ENCODE measurements around the gene TMTC1. TPM values are rescaled to one million over a fixed set of nuclear protein-coding genes. Genes with fewer than 3 reads are reported as not detected.

The TMTC1 gene
- polyA plus RNA-seq, 1 of the 3 experiments (the other 2 are of a cell fraction): 0.13 TPM

DNA sequence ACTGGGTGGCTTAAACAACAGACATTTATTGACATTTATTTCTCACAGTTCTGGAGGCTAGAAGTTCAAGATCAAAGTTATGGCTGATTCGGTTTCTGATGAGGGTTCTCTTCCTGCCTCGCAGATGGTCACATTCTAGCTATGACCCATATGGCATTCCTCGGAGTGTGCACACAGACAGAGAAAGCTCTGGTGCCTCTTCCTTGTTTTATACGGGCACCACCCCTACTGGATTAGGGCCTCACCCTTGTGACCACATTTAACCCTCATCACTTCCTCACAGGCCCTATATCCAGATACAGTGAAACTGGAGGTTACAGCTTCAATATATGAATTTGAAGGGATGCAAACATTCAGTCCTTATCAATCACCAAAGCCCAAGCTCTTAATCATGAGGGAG, 209.2 kb downstream of the TMTC1 start:
- POLR2A ChIA-PET: no interaction called here
- Histone ChIP-seq H3K27ac (ENCODE audit: low read depth in 2 of 2, low read length in 1 of 2) (no peak overlapping the region), H2AFZ (ENCODE audit: low read depth) (no peak overlapping the region), H3K9me2 (no peaks in the 10 kb centered on the region), H3K9me3 (no peaks in the 10 kb centered on the region), H3K36me3 (replicated peaks in 1 of 2; ENCODE audit: control insufficient read depth in 1 of 2, insufficient read depth in 2 of 2, low read length in 1 of 2) (no peaks in the 10 kb centered on the region), H3K9ac (no peak overlapping the region), H4K20me1 (ENCODE audit: insufficient read depth) (no peaks in the 10 kb centered on the region), H3F3A (replicated peaks; ENCODE audit: insufficient read depth) (no peaks in the 10 kb centered on the region), H3K4me2 (no peak overlapping the region), H3K79me2 (ENCODE audit: insufficient read depth) (no peaks in the 10 kb centered on the region), H3K4me3 (ENCODE audit: low read depth in 2 of 2, low read length in 1 of 2) (no peak overlapping the region), H3K27me3 (ENCODE audit: insufficient read depth) (no peaks in the 10 kb centered on the region), H3K4me1 (ENCODE audit: control insufficient read depth in 1 of 2, insufficient read depth in 2 of 2, low read depth in 1 of 2, low read length in 1 of 2) (no peaks in the 10 kb centered on the region)
- TF ChIP-seq RXRA (IDR thresholded peaks at IDR 0.05; ENCODE audit: borderline replicate concordance, low read depth): no peak
- no peak for TF ChIP-seq MEF2A (IDR thresholded peaks at IDR 0.05; ENCODE audit: borderline replicate concordance, low read depth)
- no peak for TF ChIP-seq POLR2AphosphoS5 (IDR thresholded peaks at IDR 0.05; ENCODE audit: low read depth, low read length)
- TF ChIP-seq NRF1 (IDR thresholded peaks at IDR 0.05; ENCODE audit: low read depth, low read length): no peak
- no peak for TF ChIP-seq GABPA (IDR thresholded peaks at IDR 0.05; ENCODE audit: low read depth)
- TF ChIP-seq, protein P1, sequence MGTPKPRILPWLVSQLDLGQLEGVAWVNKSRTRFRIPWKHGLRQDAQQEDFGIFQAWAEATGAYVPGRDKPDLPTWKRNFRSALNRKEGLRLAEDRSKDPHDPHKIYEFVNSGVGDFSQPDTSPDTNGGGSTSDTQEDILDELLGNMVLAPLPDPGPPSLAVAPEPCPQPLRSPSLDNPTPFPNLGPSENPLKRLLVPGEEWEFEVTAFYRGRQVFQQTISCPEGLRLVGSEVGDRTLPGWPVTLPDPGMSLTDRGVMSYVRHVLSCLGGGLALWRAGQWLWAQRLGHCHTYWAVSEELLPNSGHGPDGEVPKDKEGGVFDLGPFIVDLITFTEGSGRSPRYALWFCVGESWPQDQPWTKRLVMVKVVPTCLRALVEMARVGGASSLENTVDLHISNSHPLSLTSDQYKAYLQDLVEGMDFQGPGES (IDR thresholded peaks at IDR 0.05; ENCODE audit: low read depth, low read length): no peak
- TF ChIP-seq SIN3A (IDR thresholded peaks at IDR 0.05; ENCODE audit: borderline replicate concordance, low read depth, low read length): no peak
- TF ChIP-seq RFX5 (IDR thresholded peaks at IDR 0.05; ENCODE audit: low read length): no peak
- no peak for TF ChIP-seq FOXJ3 (CRISPR knock-in tag; IDR thresholded peaks at IDR 0.05)
- CTCF ChIA-PET: interaction anchor here (1.3 kb wide), 1 partner anchor 21 kb away, joined by 3 read pairs; no protein-coding TSS in a partner anchor
- no peak for DNase-seq
- 60% methylated on average over 4 of the region's 4 CpGs for WGBS (ENCODE audit: low lambda C conversion rate)

DNA sequence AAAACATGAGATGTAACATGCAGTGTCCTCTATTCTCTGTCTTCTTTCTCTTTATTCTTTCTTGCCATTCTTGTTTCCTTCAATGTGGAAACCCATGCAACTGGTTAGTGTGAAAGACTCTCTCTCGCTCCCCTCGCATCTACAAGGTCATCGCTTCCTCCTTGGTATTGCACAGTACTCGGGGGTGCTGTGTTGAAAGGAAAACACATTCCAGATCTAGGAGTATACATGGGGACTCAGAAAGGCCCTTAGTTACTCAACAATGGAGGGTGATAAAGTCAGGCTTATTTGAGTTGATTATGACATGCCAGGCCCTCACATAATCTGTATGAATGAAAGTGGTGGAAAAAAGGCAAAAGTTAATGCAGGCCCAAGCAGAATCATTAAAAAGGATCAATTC, 210.8 kb downstream of the TMTC1 start:
- POLR2A ChIA-PET: no interaction called here
- no peak for DNase-seq

More for the DNA sequence above, 210.8 kb downstream of the TMTC1 start:
- no peaks in the 10 kb centered on the region for H3F3A ChIP-seq (replicated peaks; ENCODE audit: insufficient read depth)
- 52% methylated on average over 4 of the region's 4 CpGs for WGBS (ENCODE audit: low lambda C conversion rate)
- H2AFZ ChIP-seq (ENCODE audit: low read depth): no peak overlapping the region
- no peaks in the 10 kb centered on the region for H3K4me1 ChIP-seq (ENCODE audit: control insufficient read depth in 1 of 2, insufficient read depth in 2 of 2, low read depth in 1 of 2, low read length in 1 of 2)
- H3K36me3 ChIP-seq (replicated peaks in 1 of 2; ENCODE audit: control insufficient read depth in 1 of 2, insufficient read depth in 2 of 2, low read length in 1 of 2): no peaks in the 10 kb centered on the region
- H3K79me2 ChIP-seq (ENCODE audit: insufficient read depth): no peaks in the 10 kb centered on the region
- H3K4me3 ChIP-seq (ENCODE audit: low read depth in 2 of 2, low read length in 1 of 2): no peak overlapping the region
- H3K27ac ChIP-seq (ENCODE audit: low read depth in 2 of 2, low read length in 1 of 2): no peak overlapping the region
- CTCF ChIA-PET: interaction anchor here (0.6 kb wide), 1 partner anchor 24 kb away, joined by 3 read pairs; no protein-coding TSS in a partner anchor
- H3K9me3 ChIP-seq: no peaks in the 10 kb centered on the region
- H3K27me3 ChIP-seq (ENCODE audit: insufficient read depth): no peaks in the 10 kb centered on the region
- H3K4me2 ChIP-seq: no peak overlapping the region
- no peaks in the 10 kb centered on the region for H3K9me2 ChIP-seq
- H3K9ac ChIP-seq: no peak overlapping the region
- no peaks in the 10 kb centered on the region for H4K20me1 ChIP-seq (ENCODE audit: insufficient read depth)
- TF ChIP-seq ELF1 (IDR thresholded peaks at IDR 0.05) (no peak), JUND (IDR thresholded peaks at IDR 0.05) (no peak), EP300 (IDR thresholded peaks at IDR 0.05; ENCODE audit: borderline replicate concordance in 1 of 2, low read depth in 1 of 2, low read length in 1 of 2) (no peak), TEAD4 (IDR thresholded peaks at IDR 0.05; ENCODE audit: borderline replicate concordance, insufficient read depth) (no peak), FOXM1 (IDR thresholded peaks at IDR 0.05; ENCODE audit: low read depth) (no peak)
- TF ChIP-seq, protein P2, sequence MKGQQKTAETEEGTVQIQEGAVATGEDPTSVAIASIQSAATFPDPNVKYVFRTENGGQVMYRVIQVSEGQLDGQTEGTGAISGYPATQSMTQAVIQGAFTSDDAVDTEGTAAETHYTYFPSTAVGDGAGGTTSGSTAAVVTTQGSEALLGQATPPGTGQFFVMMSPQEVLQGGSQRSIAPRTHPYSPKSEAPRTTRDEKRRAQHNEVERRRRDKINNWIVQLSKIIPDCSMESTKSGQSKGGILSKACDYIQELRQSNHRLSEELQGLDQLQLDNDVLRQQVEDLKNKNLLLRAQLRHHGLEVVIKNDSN (IDR thresholded peaks at IDR 0.05; ENCODE audit: borderline replicate concordance, low read depth): no peak
- TF ChIP-seq, protein P3, sequence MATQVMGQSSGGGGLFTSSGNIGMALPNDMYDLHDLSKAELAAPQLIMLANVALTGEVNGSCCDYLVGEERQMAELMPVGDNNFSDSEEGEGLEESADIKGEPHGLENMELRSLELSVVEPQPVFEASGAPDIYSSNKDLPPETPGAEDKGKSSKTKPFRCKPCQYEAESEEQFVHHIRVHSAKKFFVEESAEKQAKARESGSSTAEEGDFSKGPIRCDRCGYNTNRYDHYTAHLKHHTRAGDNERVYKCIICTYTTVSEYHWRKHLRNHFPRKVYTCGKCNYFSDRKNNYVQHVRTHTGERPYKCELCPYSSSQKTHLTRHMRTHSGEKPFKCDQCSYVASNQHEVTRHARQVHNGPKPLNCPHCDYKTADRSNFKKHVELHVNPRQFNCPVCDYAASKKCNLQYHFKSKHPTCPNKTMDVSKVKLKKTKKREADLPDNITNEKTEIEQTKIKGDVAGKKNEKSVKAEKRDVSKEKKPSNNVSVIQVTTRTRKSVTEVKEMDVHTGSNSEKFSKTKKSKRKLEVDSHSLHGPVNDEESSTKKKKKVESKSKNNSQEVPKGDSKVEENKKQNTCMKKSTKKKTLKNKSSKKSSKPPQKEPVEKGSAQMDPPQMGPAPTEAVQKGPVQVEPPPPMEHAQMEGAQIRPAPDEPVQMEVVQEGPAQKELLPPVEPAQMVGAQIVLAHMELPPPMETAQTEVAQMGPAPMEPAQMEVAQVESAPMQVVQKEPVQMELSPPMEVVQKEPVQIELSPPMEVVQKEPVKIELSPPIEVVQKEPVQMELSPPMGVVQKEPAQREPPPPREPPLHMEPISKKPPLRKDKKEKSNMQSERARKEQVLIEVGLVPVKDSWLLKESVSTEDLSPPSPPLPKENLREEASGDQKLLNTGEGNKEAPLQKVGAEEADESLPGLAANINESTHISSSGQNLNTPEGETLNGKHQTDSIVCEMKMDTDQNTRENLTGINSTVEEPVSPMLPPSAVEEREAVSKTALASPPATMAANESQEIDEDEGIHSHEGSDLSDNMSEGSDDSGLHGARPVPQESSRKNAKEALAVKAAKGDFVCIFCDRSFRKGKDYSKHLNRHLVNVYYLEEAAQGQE (IDR thresholded peaks at IDR 0.05; ENCODE audit: low read depth, low read length): no peak
